B cell (primary cell): ENCODE data around the gene RHOBTB3.

Source experiments
- CTCF ChIP-seq: fragments of 200-600 bp; IDR thresholded peaks from one replicate; pipeline ENCODE4 v1.8.0; 2022; ENCODE audit warnings: antibody characterized with exemption, mild to moderate bottlenecking
- EZH2 ChIP-seq: IDR thresholded peaks from 2 replicates; pipeline ENCODE4 v1.6.1; 2012; ENCODE audit warnings: borderline replicate concordance, low read depth, mild to moderate bottlenecking, moderate library complexity, low read length; ENCODE audit not compliant: insufficient read depth, poor library complexity, severe bottlenecking

GRCh38 chr5:95718738-95719137 lies 12.4 kb upstream of the RHOBTB3 start:
- TF ChIP-seq CTCF = no peak
- no peak for TF ChIP-seq EZH2
